AG04450 (cell line): ENCODE results near the gene NHERF2. TPM values are rescaled to one million over a fixed set of nuclear protein-coding genes. Genes with fewer than 3 reads are reported as not detected.

ENCODE experiments used
- CTCF ChIA-PET: fragments of 300-600, 350-600 bp; formaldehyde crosslinking; extraction: SDS; loops from one replicate; lab custom pipeline; 2022; ENCODE audit warnings: antibody characterized with exemption, inconsistent platforms; lab: Charles Lee
- POLR2A ChIA-PET: fragments of 350-600 bp; formaldehyde crosslinking; extraction: SDS; loops from one replicate; lab custom pipeline; 2021; ENCODE audit warnings: antibody characterized with exemption, inconsistent platforms; lab: Yijun Ruan, JAX
- DNase-seq: peaks from one replicate; pipeline ENCODE4 v3.0.0-alpha.2; 2011; ENCODE audit warnings: low read depth, low spot score
- H3K27ac ChIP-seq: one replicate; pipeline ENCODE4 v1.5.1; 2012; ENCODE audit warnings: low read depth, low read length, control low read depth
- H3K27me3 ChIP-seq: one replicate; pipeline ENCODE4 v1.6.0; 2012; ENCODE audit warnings: low read length; ENCODE audit not compliant: control insufficient read depth, insufficient read depth
- H3K4me3 ChIP-seq: 2 replicates; pipeline ENCODE4 v1.5.1; 2011; ENCODE audit warnings: mild to moderate bottlenecking, low read depth, low read length, control low read depth
- H3K9me3 ChIP-seq: 2 replicates; pipeline ENCODE4 v1.5.1; 2012; ENCODE audit warnings: low read length; ENCODE audit not compliant: control insufficient read depth, insufficient read depth
- CTCF ChIP-seq: IDR thresholded peaks from 2 replicates; pipeline ENCODE4 v1.5.1; 2011; ENCODE audit warnings: low read depth, low read length, control low read depth, inconsistent platforms
- polyA plus RNA-seq: library from polyadenylated mRNA; depleted of rRNA; stranded (reverse); fragments of >200 nt; gene quantifications from 2 replicates; pipeline ENCODE4 v1.2.3, GENCODE V29; 2011

Gene NHERF2
- polyA plus RNA-seq, 1 experiment, result 16.7 TPM

DNA sequence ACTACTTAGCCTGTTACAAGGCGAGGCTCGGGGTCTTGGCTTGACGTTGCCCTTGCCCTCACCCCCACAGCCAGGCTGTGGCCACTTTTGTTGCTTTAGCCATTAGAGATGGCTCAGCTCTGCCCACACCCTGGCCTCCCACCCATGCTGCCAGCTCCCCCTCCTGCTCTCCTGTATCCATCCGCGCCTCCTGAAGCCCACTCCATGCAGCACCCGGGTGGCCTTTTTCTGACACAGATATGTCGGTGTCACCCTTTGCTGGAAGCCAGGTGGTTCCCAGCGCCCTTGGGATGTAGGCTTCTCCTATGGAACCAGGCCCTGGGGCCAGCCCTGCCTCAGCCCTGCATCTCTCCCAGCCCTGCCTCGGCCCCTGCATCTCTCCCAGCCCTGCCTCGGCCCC, 30.7 kb downstream of the NHERF2 start:
- H3K27ac ChIP-seq, result no peak overlapping the region
- DNase-seq, result no peak
- no peak for TF ChIP-seq CTCF
- CTCF ChIA-PET, result interaction anchor here (1.8 to 2.2 kb wide), 2 partner anchors 33 to 83 kb away, joined by 7 to 49 read pairs; no protein-coding TSS in a partner anchor
- POLR2A ChIA-PET, result no interaction called here
- H3K9me3 ChIP-seq, result no peaks in the 10 kb centered on the region
- no peaks in the 10 kb centered on the region for H3K27me3 ChIP-seq
- no peak overlapping the region for H3K4me3 ChIP-seq

GRCh38 chr16:2058420-2058819, 31.7 kb downstream of the NHERF2 start:
- Histone ChIP-seq H3K9me3 (no peaks in the 10 kb centered on the region), H3K27ac (no peak overlapping the region), H3K4me3 (no peak overlapping the region), H3K27me3 (no peaks in the 10 kb centered on the region)
- ChIA-PET CTCF (no interaction called here), POLR2A (interaction anchor here (0.7 kb wide), 1 partner anchor 26 kb away, joined by 5 read pairs; no protein-coding TSS in a partner anchor)
- no peak for DNase-seq
- no peak for TF ChIP-seq CTCF

- no peaks in the 10 kb centered on the region for H3K9me3 ChIP-seq
- no peak for TF ChIP-seq CTCF
- H3K27me3 ChIP-seq, result no peaks in the 10 kb centered on the region
- no peak overlapping the region for H3K4me3 ChIP-seq
- H3K27ac ChIP-seq, result no peak overlapping the region
- ChIA-PET POLR2A (interaction anchor here (0.6 to 0.7 kb wide), 3 partner anchors 13 to 94 kb away, joined by 4 to 5 read pairs (median 4); partner anchors contain the start of gene RPS2), CTCF (no interaction called here)
- DNase-seq, result no peak
These were observed 32.2 kb downstream of the NHERF2 start for GRCh38 chr16:2058872-2059271.

DNA sequence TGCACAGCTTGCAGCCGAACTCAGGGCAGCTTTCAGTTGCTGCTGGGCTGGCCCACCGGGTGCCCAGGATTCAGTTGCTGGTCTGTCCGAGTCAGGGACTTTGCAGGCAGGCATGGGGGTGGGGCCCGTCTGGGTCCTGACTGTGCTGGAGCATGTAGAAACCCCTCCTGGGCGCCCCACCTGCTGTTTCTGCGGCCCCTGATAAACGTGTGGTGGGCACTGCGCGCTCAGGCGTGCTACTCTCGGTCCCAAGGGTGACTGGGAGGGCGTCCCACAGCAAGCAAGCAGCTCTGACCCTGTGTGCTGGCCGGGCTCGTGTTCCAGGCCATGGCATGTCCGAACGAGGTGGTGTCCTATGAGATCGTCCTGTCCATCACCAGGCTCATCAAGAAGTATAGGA, 33.6 kb downstream of the NHERF2 start:
- no peak for TF ChIP-seq CTCF
- DNase-seq, result no peak
- Histone ChIP-seq H3K9me3 (no peaks in the 10 kb centered on the region), H3K4me3 (no peak overlapping the region), H3K27me3 (no peaks in the 10 kb centered on the region), H3K27ac (no peak overlapping the region)
- POLR2A ChIA-PET, result no interaction called here
- CTCF ChIA-PET, result no interaction called here

DNA sequence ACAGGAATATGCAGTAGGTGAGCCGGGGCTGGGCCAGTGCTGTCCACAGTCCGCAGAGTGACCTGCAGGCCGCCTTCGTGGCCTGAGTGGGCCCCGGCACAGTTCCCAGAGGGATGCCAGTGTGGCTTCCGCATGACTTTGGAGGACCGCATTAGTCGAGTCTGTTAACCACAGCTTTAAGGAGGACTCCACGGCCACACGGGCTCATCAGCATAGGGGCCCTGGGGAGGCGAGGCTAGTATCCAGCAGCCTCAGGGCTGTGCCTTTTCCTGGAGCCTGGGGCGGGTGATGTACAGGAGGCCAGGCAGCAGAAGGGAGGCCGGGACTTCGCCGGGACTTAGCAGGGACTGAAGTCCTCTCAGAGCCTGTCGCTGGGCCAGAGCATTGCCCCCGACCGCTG, 34.3 kb downstream of the NHERF2 start:
- Histone ChIP-seq H3K4me3 (no peak overlapping the region), H3K27me3 (no peaks in the 10 kb centered on the region), H3K9me3 (no peaks in the 10 kb centered on the region; the same call in 1 of the 2 replicates), H3K27ac (no peak overlapping the region)
- DNase-seq, result no peak
- no peak for TF ChIP-seq CTCF
- ChIA-PET POLR2A (no interaction called here), CTCF (no interaction called here)
